Testis (tissue), 2 donors: ENCODE results near the gene FGF9.

Experiments used
- CTCF ChIP-seq, 3 experiments: fragments of 450-650 bp in 2 of 3; fragments of 200-600 bp in 1 of 3; sonication (generic) in 1 of 3; IDR thresholded peaks; one replicate each; pipeline ENCODE4 v1.5.1; 2016 to 2019; ENCODE audit warnings: antibody characterized with exemption in 3 of 3, mild to moderate bottlenecking in 2 of 3, moderate library complexity in 1 of 3
- POLR2A ChIP-seq: fragments of 450-650 bp; IDR thresholded peaks from one replicate; pipeline ENCODE4 v1.6.1; 2017; ENCODE audit warnings: antibody characterized with exemption, mild to moderate bottlenecking, moderate library complexity

GRCh38 chr13:21677075-21677623 lies 6.3 kb downstream of the FGF9 start:
- no peak for TF ChIP-seq POLR2A
- TF ChIP-seq CTCF (IDR thresholded peaks at IDR 0.05): no peak
